Nephron progenitor cell (in vitro differentiated cells): ENCODE results near the gene SASH3.
A peak's percentile ranks its signal among the peaks of the same experiment; 100 is the strongest.

Experiments
- DNase-seq: peaks from one replicate; pipeline ENCODE4 v3.0.0; 2021
- H3K27ac Mint-ChIP-seq: 2 replicates; pipeline ENCODE4 v1.8.0; 2021; ENCODE audit warnings: mild to moderate bottlenecking, moderate library complexity, mixed read lengths
- H3K27me3 Mint-ChIP-seq: 2 replicates; pipeline ENCODE4 v1.8.0; 2021; ENCODE audit warnings: mild to moderate bottlenecking, low read depth, mixed read lengths; ENCODE audit not compliant: poor library complexity
- H3K36me3 Mint-ChIP-seq: 2 replicates; pipeline ENCODE4 v1.8.0; 2021; ENCODE audit warnings: low read depth, mixed read lengths
- H3K4me1 Mint-ChIP-seq: 2 replicates; pipeline ENCODE4 v1.8.0; 2021; ENCODE audit warnings: mixed read lengths
- H3K4me3 Mint-ChIP-seq: 2 replicates; pipeline ENCODE4 v1.8.0; 2021; ENCODE audit warnings: mild to moderate bottlenecking, moderate library complexity, mixed read lengths
- H3K9me3 Mint-ChIP-seq: 2 replicates; pipeline ENCODE4 v1.8.0; 2021; ENCODE audit warnings: mild to moderate bottlenecking, moderate library complexity, mixed read lengths
- TF ChIP-seq, protein P1 (sequence below): fragments of 200-600 bp; sonication (generic); IDR thresholded peaks from 2 replicates; pipeline ENCODE4 v1.5.0; 2021; ENCODE audit warnings: antibody characterized with exemption

Gene SASH3

DNA sequence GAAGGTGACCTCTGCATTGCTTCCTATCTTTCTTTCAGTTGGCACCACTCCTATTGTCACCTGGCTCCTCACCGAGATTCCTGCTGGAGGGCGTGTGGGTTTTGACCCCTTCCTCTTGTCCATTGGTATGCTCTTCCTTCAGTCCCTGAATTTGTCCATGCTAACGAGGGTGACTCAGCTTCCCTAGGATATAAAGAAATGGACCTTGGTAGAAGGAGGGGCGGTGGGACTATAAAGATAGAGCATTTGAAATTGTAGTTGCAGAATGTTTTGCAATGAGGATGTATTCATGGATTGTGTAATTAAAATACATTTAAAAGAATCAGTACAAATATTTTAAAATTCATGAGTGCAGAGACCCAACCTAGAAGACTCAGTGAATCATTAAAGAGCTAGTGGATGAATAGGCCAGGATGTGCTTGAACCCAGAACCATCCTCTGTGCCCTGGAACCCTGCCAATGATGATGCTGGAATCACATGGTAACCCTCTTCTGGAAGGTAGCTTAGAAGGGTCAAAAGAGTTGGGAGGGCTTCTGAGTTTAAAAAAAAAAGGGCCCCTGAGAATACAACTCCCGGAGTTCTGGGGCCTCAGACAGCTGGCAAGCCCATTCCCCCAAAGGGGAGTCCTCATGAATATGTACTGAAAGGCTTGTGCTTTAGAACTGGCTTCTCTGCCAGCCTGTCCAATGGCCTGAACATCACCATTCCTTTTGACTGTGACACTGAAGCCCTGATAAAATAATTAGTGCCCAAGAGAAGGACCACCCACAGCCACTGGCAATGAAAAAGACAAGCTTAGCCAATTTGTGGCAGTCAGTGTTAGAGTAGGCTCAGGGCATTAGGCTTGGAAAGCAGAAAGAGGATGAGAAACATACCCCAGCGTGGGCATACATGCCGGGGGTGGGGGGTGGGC is 32.9 kb upstream of the SASH3 start:
- peaks cover 11% of the 10 kb centered on the region for H3K27me3 Mint-ChIP-seq

DNA sequence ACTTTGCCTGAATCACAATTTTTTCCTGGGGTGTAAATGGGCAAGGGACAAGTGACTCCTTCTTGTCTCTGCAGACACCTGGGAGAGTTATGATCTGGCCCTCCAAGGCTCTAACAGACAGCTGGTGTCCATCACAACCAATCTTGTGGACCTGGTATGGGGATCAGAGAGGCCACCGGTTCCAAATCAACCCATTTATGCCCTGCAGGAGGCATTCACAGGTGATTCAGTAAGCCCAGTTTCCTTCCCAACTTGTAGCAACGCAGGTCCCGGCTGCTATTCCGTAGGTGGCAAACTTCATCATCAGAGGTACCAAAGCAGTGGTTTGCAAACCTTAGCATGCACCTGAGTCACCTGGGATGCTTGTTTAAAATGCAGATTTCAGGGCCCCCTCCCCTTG is 32.2 kb upstream of the SASH3 start:
- H3K27me3 Mint-ChIP-seq: peaks cover 12% of the 10 kb centered on the region
- TF ChIP-seq, protein P1, sequence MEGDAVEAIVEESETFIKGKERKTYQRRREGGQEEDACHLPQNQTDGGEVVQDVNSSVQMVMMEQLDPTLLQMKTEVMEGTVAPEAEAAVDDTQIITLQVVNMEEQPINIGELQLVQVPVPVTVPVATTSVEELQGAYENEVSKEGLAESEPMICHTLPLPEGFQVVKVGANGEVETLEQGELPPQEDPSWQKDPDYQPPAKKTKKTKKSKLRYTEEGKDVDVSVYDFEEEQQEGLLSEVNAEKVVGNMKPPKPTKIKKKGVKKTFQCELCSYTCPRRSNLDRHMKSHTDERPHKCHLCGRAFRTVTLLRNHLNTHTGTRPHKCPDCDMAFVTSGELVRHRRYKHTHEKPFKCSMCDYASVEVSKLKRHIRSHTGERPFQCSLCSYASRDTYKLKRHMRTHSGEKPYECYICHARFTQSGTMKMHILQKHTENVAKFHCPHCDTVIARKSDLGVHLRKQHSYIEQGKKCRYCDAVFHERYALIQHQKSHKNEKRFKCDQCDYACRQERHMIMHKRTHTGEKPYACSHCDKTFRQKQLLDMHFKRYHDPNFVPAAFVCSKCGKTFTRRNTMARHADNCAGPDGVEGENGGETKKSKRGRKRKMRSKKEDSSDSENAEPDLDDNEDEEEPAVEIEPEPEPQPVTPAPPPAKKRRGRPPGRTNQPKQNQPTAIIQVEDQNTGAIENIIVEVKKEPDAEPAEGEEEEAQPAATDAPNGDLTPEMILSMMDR: no peak

More for the DNA sequence above, 32.9 kb upstream of the SASH3 start:
- TF ChIP-seq, protein P1: no peak
- no peak for DNase-seq
- Mint-ChIP-seq H3K27ac (no peak overlapping the region), H3K4me1 (peaks cover 9% of the 10 kb centered on the region), H3K4me3 (no peak overlapping the region), H3K36me3 (no peaks in the 10 kb centered on the region), H3K9me3 (peaks cover 13% of the 10 kb centered on the region)

DNA sequence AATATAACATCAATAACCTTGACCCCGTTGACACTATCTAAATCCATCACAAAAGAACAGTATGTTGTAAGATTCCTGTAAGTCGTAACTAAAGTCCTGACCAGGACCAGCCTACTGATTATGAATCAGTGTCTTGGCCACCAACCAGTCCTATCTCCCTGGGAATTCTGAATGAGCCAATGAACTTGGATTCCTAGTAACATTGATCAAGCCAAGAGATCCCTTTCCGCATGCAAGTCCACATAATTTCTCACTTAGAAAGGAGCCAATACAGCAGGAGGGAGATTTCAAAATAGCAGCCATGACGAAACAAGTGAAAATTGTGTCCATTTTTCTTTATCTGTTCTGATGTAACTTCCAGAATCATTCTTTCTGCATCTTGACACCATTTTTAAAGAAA is 31.4 kb upstream of the SASH3 start:
- Mint-ChIP-seq H3K4me1 (no peaks in the 10 kb centered on the region), H3K27ac (no peak overlapping the region), H3K36me3 (no peaks in the 10 kb centered on the region), H3K27me3 (peaks cover 19% of the 10 kb centered on the region), H3K4me3 (no peak overlapping the region), H3K9me3 (peaks cover 17% of the 10 kb centered on the region)
- DNase-seq: no peak
- TF ChIP-seq, protein P1: no peak

More for the DNA sequence above, 32.2 kb upstream of the SASH3 start:
- Mint-ChIP-seq H3K36me3 (no peaks in the 10 kb centered on the region), H3K4me3 (no peak overlapping the region), H3K9me3 (peaks cover 13% of the 10 kb centered on the region), H3K4me1 (peaks cover 4% of the 10 kb centered on the region), H3K27ac (no peak overlapping the region)
- DNase-seq: no peak

DNA sequence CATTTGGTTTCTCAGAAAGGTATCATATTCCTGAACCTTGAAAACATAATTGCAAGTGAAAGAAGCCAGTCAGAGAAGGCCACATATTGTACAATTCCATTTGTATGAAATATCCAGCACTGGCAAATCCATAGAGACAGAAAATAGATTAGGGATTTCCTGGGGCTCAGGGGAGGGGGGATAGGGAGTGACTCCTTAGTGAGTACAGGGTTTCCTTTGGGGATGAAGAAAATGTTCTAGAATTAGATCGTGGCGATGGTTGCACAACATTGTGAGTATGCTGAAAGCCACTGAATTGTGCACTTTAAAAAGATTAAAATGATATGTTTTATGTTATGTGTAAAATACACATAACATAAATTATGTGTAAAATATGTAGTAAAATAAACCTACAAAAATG is 30.7 kb upstream of the SASH3 start:
- H3K4me3 Mint-ChIP-seq: no peak overlapping the region
- H3K9me3 Mint-ChIP-seq: peaks cover 9% of the 10 kb centered on the region
- TF ChIP-seq, protein P1: no peak
- no peak for DNase-seq
- H3K27me3 Mint-ChIP-seq: peaks cover 23% of the 10 kb centered on the region
- peak overlapping the region; percentile 46 for H3K27ac Mint-ChIP-seq
- no peaks in the 10 kb centered on the region for H3K36me3 Mint-ChIP-seq
- peaks cover under 1% of the 10 kb centered on the region for H3K4me1 Mint-ChIP-seq

DNA sequence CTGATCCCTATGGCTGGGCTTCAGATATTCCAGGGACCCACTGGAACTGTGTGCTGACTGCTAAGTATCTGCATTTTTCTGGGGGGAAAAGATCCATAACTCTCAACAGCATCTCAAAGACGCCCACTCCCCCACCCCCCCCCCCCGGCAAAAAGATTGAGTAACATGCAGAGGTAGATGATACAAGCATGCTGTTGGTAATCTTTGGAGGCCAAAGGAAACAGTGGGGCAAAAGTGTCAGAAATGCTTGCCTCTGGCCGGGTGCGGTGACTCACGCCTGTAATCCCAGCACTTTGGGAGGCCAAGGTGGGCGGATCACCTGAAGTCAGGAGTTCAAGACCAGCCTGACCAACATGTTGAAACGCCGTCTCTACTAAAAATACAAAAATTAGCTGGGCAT is 28.8 kb upstream of the SASH3 start:
- TF ChIP-seq, protein P1: no peak
- Mint-ChIP-seq H3K9me3 (peaks cover 5% of the 10 kb centered on the region), H3K27me3 (peaks cover 34% of the 10 kb centered on the region)

More for the DNA sequence above, 28.8 kb upstream of the SASH3 start:
- no peak overlapping the region for H3K4me3 Mint-ChIP-seq
- no peaks in the 10 kb centered on the region for H3K36me3 Mint-ChIP-seq
- peaks cover 11% of the 10 kb centered on the region for H3K4me1 Mint-ChIP-seq
- no peak overlapping the region for H3K27ac Mint-ChIP-seq
- DNase-seq: no peak
